Activated CD4-positive, alpha-beta T cell treated with anti-CD3 and anti-CD28 coated beads for 24 hours (primary cell): ENCODE results near the gene MSI2.

Source experiments
- DNase-seq, 2 donors: peaks; one replicate each; pipeline ENCODE4 v3.0.0-alpha.2; 2020; ENCODE audit warnings: low read depth in 2 of 2

The MSI2 gene

DNA sequence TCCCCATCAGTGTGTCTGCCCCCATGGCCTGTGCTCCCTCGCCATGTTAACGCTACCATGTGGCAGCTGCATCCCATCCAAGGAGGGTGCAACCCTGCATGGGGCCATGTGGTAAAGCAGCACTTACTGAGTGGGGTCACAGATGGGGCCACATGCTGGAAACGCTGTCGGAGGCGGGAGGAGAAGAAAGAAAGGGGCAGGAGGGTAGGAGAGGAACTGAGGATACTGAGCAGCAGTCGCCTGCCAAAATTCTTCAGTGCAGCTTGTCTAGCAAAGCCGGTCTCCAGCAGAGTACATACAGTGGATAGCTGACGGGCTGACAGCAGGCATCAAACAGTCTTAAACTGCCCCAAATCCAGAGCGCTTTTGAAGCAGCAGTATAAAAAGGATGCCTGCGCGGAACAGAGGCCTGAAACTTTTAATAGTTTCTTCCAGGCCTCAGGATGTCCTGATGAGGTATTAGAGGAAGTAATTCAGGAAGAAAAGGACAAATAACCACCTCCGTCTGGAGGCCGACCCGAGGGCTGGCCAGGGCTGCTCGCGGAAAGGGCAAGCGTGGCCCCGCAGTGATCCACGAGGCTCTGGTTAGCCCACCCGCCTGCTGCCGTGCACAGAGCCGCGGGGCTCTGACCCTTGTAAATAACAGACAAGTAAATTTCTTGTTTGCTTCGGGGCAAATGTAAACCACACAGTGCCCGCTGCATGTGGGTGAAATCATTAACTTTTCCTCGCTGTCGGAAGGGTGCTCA lies 339.8 kb downstream of the MSI2 start:
- no peak for DNase-seq

DNA sequence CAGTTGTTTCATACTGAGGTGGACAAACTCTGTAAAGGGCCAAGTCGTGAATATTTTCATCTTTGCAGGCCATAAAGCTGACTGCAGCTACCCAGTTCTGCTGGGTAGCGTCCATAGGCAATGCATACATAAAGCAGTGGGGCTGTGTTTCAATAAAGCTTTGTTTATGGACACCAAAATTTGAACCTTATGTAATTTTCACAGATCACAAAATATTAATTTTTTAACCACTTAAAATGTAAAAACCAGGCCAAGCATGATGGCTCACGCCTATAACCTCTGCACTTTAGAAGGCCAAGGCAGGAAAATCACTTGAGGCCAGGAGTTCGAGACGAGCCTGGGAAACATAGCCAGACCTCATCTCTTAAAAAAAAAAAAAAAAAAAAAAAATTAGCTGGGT lies 340.8 kb downstream of the MSI2 start:
- DNase-seq = no peak

DNA sequence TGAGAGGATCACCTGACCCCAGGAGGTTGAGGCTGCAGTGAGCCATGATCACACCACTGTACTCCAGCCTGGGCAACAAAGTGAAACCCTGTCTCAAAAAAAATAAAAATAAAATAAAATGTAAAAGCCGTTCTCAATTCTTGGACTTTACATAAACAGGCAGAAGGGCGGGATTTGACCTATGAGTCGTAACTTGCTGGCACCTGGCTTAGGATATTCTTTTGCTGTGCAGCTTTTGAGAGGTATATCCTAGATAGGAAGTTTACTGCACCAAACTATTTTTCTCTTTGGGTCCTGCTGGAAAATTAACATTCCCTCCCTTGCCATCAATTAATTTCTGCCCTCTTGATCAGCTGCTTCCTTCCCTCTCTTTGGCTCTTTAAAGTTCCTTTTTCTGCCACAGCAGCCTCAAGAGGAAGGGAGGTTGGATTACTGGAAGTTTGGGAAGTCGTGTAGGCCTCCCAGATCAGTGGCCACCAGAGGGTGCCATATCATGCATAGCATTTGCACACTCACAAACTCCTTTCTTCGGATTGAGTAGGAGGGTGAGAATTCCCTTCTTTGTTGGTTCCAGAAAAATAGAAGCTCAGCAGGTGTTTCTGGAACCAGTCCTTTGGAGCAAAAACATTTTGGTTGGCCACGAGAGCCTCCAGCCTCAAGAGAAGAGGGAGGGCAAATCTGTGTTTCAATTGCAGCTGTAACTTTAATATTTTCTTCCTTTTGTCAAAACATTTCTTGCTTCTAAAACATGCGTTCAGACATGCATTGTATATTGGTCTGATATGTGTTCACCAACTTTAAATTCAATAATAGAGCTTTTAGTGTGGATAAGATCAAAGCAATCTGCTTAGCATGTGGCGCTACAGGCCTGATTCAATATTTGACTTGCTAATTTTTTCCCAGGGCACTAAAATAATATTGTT lies 341.5 kb downstream of the MSI2 start:
- no peak for DNase-seq

DNA sequence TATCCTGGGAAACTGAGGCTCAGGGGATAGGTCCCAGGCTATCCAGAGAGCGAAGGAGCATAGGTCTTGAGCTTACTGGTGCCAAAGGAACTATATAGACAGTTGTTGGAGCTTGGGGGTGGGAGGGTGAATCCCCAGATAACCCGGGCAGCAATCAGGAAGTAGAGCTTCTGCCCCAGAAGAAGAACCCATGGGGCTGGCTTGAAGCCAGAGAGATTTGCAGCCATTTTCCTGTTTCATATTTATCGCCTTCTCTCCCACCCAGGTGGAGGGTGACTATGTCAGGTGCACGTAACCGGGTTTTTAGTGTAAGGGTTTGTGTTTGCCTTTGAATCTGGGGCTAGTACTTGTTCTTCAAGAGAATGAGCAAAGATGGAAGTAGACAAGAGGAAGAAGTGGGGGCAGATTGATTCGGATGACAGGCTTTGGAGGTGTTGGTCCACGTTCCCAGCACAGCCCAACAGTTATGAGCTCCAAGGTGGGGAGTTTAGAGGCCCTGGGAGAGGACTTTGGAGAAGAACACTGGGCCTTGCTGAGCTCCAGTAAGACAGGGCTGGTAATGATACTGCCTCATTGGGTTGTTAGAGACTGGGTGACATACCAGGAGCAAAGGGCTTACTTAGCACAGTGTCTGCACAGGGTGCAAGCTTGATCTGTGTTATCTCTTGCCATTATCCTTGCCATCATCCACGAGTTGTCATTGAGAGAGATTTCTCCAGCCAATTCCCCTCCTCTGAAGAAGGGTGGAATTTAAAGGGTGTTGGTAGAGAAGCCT lies 343.1 kb downstream of the MSI2 start:
- DNase-seq = no peak

DNA sequence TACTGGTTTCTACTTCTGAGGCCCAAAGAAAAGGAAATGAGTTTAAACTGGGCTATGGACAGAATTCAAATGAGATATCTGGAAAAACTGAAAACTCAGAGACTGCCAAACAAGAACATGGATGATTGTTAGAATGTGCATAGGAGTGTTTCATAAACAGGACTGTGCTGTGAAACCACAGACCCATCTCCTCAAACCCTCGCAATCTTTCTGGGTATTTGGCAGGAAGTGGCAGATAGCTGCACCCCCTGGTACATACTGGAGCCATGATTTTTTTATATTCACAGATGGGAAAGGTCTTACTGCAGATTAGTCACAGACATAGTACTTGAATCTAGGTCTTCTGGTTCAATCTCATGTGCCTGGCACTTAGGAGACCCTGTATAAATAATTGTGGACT lies 343.8 kb downstream of the MSI2 start:
- no peak for DNase-seq

DNA sequence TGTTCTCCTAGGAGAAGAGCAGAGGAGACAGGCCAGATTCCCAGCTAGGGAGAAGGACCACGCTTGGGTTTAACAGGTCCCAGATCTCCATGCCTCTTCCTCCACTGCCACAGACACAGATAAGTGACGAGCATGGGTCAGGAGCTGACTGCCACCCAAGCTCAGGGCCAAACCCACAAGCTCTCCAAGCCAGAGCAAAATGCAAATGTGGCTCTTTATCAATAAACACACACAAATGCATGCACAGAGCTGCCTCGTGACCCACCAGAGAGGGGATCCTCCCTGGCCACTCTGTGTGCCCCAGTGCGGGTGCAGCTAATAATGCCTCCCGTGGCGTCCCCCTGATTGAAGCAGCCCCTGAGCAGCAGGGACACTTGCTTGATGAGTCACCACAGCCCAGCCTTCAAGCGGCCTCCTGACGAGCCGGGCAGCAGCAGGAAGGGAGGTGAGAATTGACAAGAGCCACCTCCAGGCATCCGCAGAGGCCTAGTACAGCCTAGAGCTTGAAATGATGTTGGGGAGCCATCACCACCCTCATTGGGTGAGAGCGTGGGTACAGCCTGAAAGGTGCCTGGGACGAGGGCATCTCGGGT lies 344.9 kb downstream of the MSI2 start:
- DNase-seq = no peak

DNA sequence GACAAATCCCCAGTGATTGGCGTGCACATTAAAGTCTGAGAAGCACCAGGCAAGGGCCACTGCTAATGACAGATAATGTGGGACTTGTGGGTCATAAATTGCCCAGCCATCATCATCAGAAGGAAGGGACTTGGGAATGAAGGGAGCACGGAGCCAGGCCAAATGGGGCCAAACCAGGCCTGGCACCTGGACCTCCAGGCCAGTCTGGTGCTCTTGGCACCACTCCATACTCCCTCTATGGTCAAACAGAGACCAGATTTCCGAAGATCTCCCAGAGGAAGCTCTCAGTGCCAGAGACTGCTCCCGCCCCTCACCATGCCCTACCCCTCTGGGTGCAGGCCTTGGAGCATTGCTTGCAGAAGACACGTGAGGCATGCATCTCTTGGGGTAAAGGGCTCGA lies 346.6 kb downstream of the MSI2 start:
- no peak for DNase-seq

DNA sequence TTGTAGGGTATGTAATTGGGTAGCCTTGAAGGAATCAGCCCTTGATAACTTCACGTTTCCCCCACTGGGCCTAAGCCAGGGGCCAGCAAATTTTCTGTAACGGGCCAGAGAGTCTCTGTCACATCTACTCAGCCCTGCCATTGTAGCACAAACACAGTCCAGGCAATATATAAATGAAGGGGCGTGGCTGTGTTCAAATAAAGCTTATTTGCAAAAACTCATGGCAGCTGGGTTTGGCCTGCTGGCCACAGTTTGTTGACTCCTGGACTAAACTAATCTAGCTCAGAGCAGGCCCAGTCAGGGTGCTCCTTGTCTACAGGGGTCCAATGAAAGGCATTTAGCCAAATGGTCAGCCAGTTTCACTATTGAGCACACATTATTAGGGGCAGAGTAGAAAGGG lies 347.2 kb downstream of the MSI2 start:
- no peak for DNase-seq

DNA sequence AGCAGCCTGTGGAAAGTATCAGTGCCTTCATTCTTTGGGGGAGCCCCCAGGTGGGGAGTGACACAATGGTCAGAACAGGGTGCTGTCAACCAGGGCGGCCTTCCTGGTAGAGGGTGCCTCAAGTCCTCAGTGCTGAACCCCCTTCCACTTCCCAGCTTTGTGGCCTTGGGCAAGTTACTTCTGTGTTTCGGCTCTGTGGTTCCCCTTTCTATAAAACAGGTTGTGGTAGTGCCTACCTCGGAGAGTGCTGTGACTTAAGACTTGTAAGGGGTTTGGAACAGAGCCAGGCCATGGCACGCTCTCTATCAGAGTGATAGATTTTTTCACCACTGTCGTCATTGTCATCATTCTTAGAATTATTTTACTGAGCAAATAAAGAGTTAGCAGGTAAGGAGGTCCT lies 347.7 kb downstream of the MSI2 start:
- peak; percentile 33 to 39 for DNase-seq

DNA sequence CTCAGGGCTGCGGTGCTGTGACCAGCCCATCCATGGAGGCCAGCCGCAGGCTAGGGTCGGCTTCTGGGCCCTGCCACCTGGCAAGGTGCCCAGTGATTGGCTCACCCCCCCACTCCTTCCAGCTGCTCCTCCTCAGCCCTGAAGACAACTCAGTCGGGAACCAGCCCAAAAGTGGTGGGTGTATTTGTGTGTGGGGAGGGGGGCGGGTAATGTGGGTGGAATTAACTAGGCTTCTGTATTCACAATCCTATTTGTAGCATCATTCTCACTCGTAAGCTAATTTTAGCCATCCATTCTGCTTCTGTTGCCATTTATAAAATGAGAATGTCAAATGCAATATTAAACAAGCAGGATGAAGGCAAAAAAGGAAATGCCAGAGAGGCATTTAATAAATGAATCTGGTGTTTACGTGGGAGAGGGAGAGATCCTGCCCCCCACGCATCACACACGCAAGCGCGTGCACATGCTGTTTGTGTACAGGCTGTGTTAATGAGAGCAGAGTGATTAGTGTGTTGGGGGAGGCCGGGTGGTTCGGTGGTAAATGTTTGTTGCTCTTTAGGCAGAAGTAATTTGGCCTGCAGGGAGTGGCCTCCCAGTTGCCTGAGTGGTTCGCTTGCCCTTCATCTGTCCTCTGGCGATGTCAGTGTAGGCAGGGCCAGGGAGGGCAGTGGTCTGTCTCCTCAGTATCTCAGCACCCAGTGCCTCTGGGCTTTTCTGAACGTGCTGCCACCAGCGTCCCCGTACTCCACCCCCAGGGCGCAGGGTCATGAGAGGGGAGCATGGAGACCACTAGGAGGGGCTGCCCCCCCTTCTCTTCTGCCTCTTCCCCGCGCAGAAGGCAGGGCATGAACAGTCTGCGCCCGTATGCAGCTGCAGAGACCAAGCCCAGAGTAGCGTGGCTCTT lies 348.7 kb downstream of the MSI2 start:
- no peak for DNase-seq

DNA sequence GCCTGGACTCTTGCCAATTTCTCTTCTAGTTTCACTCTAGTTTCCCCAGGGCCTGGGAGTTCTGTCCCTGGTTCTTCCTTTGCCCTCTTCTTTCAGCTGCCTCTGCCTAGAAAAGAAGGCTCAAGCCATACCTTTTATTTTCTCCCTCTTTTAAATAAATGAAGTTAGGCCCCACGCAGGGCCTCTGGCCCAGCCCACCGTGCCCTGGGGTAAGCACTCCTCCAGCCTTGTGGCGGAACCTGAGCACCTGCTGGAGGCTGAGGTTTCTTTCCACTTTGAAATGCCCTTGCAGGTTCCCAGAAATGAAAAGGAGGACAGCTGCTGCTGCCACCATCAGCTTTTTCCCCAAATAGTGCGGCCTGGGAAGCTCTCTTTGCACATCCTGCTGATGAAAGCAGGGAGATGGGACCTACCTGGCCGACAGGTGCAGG lies 349.4 kb downstream of the MSI2 start:
- no peak for DNase-seq

DNA sequence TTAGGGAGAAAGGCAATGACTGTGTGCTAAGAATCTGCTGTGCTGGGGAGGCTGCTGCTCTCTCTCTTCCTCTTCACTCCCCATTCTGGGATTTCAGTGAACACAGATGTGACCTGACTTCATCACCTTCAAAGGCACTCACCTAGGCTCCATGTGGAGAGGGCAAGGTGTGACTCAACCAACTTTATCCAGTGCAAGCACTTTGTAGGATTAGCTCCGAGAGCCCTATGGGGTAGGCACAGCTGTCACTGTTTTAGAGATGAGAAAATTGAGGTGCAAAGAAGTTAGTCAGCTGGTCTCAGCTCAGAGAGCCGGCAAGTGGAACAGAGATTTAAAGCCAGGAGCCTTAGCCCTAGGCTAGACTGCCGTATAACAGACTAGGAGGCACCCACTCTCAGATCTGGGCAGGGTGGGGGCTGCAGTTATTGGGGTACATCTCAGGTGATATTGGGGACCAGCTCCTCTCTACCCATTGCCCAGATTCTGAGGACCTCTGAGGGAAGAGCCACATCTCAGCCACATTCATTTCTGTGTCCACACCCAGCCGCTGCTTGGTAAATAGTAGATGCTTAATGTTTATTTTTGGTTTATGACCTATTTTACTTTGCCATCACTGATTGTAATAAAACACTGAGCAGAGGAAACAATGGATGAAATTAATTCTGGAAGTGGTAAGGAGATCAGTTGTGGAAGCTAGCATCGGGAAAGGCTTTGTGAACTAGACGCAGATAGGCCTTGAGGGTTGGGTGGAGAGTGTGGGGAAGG lies 350.0 kb downstream of the MSI2 start:
- no peak for DNase-seq

DNA sequence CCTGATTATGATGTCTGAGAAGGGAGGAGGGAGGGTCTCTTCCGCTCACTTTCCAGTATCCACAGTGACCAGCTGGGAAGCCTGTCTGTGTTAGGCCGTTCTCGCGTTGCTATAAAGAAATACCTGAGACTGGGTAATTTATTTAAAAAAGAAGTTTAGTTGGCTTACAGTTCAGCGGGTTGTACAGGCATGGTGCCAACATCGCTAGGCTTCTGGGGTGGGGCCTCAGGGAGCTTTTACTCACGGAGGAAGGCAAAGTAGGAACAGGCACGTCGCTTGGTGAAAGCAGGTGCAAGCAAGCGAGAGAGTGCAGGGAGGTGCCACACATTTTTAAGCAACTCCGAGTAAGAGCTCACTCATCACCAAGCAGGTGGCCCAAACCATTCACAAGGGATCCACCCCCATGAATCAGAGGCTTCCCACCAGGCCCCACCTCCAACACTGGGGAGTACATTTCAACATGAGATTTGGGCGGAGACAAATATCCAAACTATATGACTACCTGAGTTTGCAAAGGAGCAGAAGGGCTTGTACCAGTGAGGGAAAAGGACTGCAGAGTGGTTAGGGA lies 351.3 kb downstream of the MSI2 start:
- DNase-seq = no peak

DNA sequence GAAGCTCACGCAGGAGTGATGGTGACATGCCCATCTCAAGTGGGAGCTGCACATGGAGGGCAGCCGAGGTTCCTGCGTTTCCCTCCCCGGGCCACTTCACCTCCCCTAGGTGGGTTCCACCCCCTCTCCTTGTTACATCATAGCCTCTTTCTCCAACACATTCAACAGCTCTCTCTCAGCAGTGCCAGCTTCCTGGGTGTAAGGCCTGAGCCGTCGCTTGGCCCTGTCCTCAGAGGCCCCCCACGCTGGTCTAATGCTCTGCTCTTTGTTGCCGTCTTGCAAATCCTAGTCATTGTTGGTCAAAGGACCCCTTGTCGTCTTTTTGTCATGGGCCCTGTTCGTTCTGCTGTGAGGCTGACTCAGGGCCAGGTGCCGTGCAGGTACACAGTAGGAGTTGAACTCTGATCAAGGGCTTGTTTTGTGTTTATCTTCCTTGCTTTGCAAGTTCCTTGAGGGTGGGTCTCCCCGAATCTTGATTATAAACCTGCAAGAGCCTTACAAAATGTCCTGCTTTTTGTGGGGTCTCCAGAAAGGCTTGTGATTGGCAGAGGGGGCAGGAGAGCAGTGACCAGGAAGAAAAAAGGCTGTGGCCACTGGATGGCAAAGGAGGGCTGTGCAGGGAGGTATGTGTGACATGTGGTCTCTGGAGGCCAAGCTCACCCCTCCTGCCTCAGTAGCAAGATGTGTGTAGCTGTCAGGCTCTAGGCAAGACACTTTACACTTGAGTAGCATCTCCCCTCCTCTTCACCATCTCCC lies 352.2 kb downstream of the MSI2 start:
- no peak for DNase-seq

DNA sequence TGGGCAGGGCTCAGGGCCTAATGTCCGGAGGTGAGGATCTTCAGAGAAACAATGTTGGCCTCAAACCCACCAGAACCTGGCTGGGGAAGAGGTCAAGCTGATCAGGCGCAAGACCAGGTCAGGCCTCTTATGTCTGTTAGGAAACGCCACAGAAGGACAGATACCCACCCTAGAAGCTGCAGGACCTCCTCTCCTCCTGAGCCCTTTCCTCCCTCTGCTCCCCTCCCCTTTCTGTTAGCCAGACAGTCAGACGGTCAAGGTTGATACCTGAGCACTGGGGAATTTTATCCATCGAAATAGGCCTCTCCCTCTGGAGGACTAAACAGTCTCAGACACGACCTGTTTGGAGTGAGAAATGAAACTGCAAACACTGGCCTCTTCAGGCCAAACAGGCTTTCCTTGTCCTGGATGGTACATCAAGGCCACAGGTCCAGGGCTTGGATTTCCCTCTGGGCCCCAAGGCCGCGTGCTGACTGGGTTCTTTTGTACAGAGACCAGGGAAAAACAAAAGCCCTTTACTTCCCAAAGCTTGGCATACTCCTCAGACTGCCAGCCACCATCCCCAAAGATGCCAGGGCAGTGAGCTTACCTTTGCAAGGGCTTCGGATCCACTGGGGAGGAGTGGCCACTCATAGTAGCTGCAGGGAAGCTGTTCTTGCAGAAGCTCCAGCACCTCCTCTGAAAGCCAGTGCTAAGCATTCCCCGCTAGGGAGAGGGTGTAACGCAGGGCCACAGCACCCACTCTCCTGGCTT lies 353.0 kb downstream of the MSI2 start:
- no peak for DNase-seq

DNA sequence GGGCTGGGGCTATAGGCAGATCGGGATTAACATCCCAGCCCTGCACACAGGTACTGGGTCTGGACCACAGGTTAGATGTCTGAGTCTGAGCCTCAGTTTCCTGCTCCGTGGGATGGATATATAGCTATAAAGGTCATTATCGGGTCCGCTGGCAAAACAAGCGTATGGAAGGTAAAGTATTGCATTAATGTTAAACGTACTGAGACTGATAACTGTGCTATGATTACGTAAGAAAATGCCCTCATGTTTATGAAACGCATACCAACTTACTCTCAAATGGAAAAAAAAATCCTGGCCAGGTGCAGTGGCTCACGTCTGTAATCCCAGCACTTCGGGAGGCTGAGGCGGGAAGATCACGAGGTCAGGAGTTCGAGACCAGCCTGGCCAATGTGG lies 353.6 kb downstream of the MSI2 start:
- no peak for DNase-seq

DNA sequence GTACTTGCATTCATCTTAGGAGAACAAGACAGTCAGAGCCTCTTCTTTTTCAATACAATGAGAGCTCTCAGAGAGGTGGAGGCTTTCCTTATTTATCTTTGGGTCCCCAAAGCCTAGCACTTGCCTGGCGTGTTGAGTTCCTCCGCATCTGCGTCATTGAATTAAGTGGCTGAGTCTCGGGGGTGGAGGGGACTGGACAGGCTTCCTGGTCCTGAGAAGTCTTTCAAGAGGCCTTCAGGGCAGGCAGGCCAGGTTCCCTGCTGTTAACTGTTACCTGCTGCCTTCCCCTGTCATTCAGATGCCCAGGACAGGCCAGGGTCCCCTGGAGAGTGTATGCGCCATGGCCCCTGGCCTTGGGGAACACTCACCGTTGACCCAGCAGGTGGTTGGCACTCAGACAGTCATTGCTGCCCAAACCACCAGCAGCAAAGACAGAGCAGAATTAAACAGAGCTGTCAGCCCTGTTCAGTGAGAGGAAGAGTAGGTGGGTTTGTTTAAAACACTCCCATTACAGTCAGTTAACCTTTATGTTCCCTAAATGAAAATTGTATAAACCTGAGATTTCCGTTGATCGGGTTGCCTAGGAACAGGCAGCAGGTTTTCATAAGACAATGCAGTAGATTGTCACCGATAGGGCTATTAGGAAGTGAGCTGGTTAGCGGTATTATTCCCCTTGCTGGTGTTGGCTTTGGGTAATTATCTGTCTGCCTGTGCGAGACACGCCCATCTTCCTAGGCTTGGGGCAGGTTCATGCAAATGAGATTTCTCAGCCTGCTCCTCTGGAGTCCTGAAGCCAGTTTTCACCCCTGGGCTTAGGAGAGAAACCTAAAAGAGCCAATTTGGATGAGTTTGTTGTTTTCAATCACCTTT lies 356.1 kb downstream of the MSI2 start:
- no peak for DNase-seq
